ENCODE results near the gene TBC1D10B.

Gene TBC1D10B

DNA sequence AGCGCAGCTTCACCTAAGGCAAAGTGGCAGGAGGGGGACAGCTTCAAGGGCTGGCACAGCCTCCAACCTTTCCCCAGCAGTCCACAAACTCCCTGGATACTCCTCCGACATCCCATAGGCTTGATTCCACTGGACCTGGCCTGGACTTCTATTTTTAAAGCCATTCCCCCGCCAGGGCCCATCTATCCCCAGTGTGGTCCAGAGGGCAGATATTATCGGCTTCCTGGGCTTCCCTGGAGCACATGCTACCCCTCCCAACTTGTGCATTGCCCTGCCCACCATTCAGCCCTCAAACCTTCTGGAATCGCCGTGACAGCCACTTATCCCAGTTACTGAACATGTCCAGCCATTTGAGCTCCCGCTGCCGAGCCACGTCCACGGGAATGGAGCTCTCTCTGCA lies 5.1 kb downstream of the TBC1D10B start:
- TF ChIP-seq, protein P1, sequence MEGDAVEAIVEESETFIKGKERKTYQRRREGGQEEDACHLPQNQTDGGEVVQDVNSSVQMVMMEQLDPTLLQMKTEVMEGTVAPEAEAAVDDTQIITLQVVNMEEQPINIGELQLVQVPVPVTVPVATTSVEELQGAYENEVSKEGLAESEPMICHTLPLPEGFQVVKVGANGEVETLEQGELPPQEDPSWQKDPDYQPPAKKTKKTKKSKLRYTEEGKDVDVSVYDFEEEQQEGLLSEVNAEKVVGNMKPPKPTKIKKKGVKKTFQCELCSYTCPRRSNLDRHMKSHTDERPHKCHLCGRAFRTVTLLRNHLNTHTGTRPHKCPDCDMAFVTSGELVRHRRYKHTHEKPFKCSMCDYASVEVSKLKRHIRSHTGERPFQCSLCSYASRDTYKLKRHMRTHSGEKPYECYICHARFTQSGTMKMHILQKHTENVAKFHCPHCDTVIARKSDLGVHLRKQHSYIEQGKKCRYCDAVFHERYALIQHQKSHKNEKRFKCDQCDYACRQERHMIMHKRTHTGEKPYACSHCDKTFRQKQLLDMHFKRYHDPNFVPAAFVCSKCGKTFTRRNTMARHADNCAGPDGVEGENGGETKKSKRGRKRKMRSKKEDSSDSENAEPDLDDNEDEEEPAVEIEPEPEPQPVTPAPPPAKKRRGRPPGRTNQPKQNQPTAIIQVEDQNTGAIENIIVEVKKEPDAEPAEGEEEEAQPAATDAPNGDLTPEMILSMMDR (IDR thresholded peaks at IDR 0.05; ENCODE audit: insufficient read depth, low read depth, low read length, missing control alignments): no peak
- DNase-seq (ENCODE audit: low read depth): no peak
- no peak overlapping the region for H3K4me3 ChIP-seq (ENCODE audit: low read depth, low read length)

DNA sequence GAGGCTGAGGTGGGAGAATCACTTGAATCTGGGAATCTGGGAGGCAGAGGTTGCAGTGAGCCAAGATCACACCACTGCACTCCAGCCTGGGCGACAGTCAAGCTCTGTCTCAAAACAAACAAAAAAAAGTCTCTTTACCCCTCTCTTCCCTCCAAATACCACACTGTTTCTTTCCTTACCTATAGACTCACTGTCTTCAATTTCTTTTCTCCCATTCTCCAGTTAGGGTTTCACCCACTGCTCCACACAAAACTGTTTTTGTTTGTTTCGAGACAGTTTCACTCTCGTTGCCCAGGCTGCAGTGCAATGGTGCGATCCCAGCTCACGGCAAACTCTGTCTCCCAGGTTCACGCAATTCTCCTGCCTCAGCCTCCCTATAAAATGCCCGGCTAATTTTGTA lies 9.1 kb downstream of the TBC1D10B start:
- no peak for DNase-seq (ENCODE audit: low read depth)
- no peak overlapping the region for H3K4me3 ChIP-seq (ENCODE audit: low read depth, low read length)
- TF ChIP-seq, protein P1 (IDR thresholded peaks at IDR 0.05; ENCODE audit: insufficient read depth, low read depth, low read length, missing control alignments): no peak

DNA sequence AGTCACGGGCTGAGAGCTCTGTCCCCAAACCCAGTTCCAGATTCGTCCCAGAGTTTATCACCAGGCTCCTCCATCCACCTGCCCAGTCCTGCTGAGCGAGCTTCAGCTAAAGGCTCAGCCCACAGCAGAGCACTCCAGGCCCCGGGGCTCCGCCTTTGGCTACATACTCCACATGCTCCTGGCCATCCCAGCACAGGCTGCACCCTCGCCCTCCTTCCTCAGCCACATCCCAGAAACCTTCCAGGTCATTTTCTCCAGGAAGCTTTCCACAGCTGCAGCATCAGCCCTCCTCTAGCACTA lies 10.5 kb downstream of the TBC1D10B start:
- TF ChIP-seq, protein P1 (IDR thresholded peaks at IDR 0.05; ENCODE audit: insufficient read depth, low read depth, low read length, missing control alignments): no peak
- no peak for DNase-seq (ENCODE audit: low read depth)
- no peak overlapping the region for H3K4me3 ChIP-seq (ENCODE audit: low read depth, low read length)

DNA sequence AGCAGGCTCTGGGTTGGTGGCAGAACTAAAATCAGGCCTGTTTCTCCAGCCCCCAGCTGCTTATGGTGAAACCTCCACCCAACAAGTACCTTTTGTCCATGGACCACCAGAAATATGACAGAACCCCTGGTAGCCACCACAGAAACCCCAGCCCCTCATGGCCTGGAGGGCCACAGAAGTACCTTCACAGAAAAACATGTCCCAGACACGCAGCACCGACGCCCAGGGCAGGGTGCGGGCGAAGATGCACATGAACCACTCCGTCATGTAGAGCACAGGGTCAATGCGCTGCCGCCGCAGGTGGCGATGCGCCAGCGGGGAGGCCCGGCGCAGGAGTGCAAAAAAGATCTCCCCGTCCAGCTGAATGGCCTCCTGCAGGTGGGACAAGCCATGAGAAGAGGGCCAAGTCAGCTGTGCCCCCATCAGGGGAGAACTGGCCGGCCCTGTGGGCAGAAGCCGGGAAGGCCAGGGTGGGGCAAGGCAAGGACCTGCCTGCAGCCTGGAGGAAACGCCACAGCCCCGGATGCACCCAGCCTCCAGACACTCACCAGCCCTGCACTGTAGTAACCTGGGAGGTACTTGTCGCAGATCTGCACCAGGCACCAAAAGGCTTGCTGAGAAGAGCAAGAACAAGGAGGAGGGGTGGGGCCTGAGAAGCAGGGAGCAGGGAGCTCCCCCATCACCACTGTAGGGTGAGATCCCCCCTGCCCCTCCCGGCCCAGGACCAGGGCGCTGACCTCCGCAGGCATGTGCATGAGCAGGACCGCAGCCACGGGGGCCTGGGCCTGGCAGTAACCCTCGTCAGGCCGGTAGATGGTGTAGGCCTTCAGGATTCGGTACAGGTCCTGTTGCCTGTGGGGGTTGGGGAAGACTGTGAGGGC lies 11.1 kb downstream of the TBC1D10B start:
- TF ChIP-seq, protein P1 (IDR thresholded peaks at IDR 0.05; ENCODE audit: insufficient read depth, low read depth, low read length, missing control alignments): no peak
- no peak overlapping the region for H3K4me3 ChIP-seq (ENCODE audit: low read depth, low read length)
- no peak for DNase-seq (ENCODE audit: low read depth)

DNA sequence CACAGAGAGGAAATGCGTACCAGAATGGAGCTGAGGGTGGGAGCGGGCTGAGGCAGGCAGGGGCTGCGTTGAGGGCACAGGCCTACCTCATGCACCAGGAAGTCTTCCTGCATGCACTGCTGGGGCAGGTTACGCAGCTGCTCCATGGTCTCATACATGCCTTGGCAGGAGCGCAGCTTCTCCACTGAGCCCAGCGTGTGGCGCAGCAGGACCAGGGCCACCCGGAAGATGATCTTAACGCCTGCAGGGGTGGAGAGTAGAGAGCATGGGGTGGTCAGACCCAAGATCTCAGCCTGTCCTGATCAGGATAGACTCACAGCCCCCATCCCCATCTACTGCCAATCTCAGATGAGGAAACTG lies 11.7 kb downstream of the TBC1D10B start:
- H3K4me3 ChIP-seq (ENCODE audit: low read depth, low read length): no peak overlapping the region
- DNase-seq (ENCODE audit: low read depth): no peak
- TF ChIP-seq, protein P1 (IDR thresholded peaks at IDR 0.05; ENCODE audit: insufficient read depth, low read depth, low read length, missing control alignments): no peak

DNA sequence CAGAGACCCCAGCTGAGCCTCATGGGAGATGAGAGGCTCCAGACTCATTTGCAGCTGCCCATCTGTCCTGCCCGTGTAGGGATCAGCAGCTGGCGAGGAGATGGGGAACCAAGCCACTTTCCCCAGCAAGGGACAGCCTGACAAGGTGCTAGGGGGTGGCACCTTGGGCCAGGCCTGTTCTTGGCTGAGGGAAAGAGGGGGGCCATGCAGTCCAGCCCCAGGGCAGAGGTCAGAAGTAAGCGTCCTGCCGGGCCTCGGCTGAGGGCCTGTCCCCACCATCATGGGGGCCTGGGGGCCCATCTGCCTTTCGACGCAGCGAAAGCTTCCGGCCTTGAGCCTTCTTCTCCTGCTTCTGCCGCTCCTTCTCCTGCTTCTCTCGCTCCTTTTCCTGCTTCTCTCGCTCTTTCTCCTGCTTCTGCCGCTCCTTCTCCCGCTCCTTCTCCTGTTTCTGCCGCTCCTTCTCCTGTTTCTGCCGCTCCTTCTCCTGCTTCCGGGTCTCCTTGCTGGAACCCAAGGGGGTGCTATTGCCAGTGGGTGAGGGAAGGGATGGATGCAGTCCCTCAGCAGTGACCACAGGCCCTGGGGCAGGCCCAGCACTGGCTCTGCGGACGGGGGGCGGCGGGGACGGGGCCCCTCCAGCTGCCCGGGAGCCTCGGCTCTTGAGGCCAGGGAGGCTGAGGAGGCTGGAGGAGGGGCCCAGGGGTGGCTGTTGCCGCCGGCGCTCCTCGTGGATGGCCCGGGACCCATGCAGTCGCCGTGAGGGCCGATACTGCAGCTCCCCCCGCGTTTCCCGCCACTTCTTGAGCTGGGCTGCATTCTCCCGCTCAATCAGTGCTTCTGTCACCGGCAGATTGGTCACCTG lies 12.3 kb downstream of the TBC1D10B start:
- DNase-seq (ENCODE audit: low read depth): no peak
- TF ChIP-seq, protein P1 (IDR thresholded peaks at IDR 0.05; ENCODE audit: insufficient read depth, low read depth, low read length, missing control alignments): no peak
- no peak overlapping the region for H3K4me3 ChIP-seq (ENCODE audit: low read depth, low read length)

Measured in GM12865 (cell line).